HepG2 (cell line): ENCODE measurements around the gene S100P. TPM values are rescaled to one million over a fixed set of nuclear protein-coding genes. Genes with fewer than 3 reads are reported as not detected.

Source experiments
- AGO2 ChIP-seq: fragments of 200-400 bp; formaldehyde crosslinking; optimal IDR thresholded peaks from 2 replicates; pipeline ENCODE3; 2017; ENCODE audit warnings: mild to moderate bottlenecking, low read depth, low read length, moderate library complexity
- AHR ChIP-seq: IDR thresholded peaks from 2 replicates; pipeline ENCODE4 v1.6.1; 2018; ENCODE audit warnings: missing genetic modification reagents, missing compliant biosample characterization
- CBX5 ChIP-seq: sonication (generic); formaldehyde crosslinking; IDR thresholded peaks from 2 replicates; pipeline ENCODE4 v1.4.0; 2020; ENCODE audit warnings: missing genetic modification reagents, borderline replicate concordance
- ETV5 ChIP-seq: IDR thresholded peaks from 2 replicates; pipeline ENCODE4 v1.6.1; 2018; ENCODE audit warnings: missing biosample characterization, missing genetic modification reagents, inconsistent platforms, borderline replicate concordance
- FLYWCH1 ChIP-seq: sonication (generic); formaldehyde crosslinking; IDR thresholded peaks from 2 replicates; pipeline ENCODE4 v1.8.1; 2023; ENCODE audit warnings: mild to moderate bottlenecking, missing genetic modification reagents
- HNRNPLL ChIP-seq: fragments of 200-400 bp; formaldehyde crosslinking; IDR thresholded peaks from 2 replicates; pipeline ENCODE4 v1.6.1; 2017; ENCODE audit warnings: mild to moderate bottlenecking, low read depth, low read length; ENCODE audit not compliant: poor library complexity, severe bottlenecking
- HOXD1 ChIP-seq: sonication (generic); formaldehyde crosslinking; IDR thresholded peaks from 2 replicates; pipeline ENCODE4 v1.5.0; 2020; ENCODE audit warnings: missing genetic modification reagents
- KLF13 ChIP-seq: sonication (generic); formaldehyde crosslinking; IDR thresholded peaks from 2 replicates; pipeline ENCODE4 v1.4.0; 2020; ENCODE audit warnings: mild to moderate bottlenecking, missing genetic modification reagents
- MTERF4 ChIP-seq: sonication (generic); formaldehyde crosslinking; IDR thresholded peaks from 2 replicates; pipeline ENCODE4 v1.8.0; 2023; ENCODE audit warnings: mild to moderate bottlenecking, missing genetic modification reagents
- NFE2 ChIP-seq: sonication (generic); formaldehyde crosslinking; IDR thresholded peaks from 2 replicates; pipeline ENCODE4 v1.4.0; 2020; ENCODE audit warnings: missing genetic modification reagents
- NFYC ChIP-seq: IDR thresholded peaks from 2 replicates; pipeline ENCODE4 v1.6.1; 2016; ENCODE audit warnings: missing genetic modification reagents, missing compliant biosample characterization
- NRL ChIP-seq: sonication (generic); formaldehyde crosslinking; IDR thresholded peaks from 2 replicates; pipeline ENCODE4 v1.5.0; 2020; ENCODE audit warnings: missing genetic modification reagents, mild to moderate bottlenecking, moderate library complexity, borderline replicate concordance
- SP2 ChIP-seq: sonication (generic); formaldehyde crosslinking; IDR thresholded peaks from 2 replicates; pipeline ENCODE4 v1.5.1; 2020; ENCODE audit warnings: mild to moderate bottlenecking, missing genetic modification reagents
- SPEN ChIP-seq: sonication (generic); formaldehyde crosslinking; IDR thresholded peaks from 2 replicates; pipeline ENCODE4 v1.5.1; 2020; ENCODE audit warnings: low read depth, mild to moderate bottlenecking, missing genetic modification reagents
- TBX2 ChIP-seq: sonication (generic); formaldehyde crosslinking; IDR thresholded peaks from 2 replicates; pipeline ENCODE4 v1.5.0; 2020; ENCODE audit warnings: missing genetic modification reagents, mild to moderate bottlenecking, borderline replicate concordance
- TFDP2 ChIP-seq: sonication (generic); formaldehyde crosslinking; IDR thresholded peaks from 2 replicates; pipeline ENCODE4 v1.4.0; 2020; ENCODE audit warnings: missing genetic modification reagents
- ZBTB1 ChIP-seq: sonication (generic); formaldehyde crosslinking; IDR thresholded peaks from 2 replicates; pipeline ENCODE4 v1.4.0; 2020; ENCODE audit warnings: missing genetic modification reagents, borderline replicate concordance
- ZBTB49 ChIP-seq: sonication (generic); formaldehyde crosslinking; IDR thresholded peaks from 2 replicates; pipeline ENCODE4 v1.4.0; 2020; ENCODE audit warnings: missing genetic modification reagents, borderline replicate concordance
- ZFAT ChIP-seq: sonication (generic); formaldehyde crosslinking; conservative IDR thresholded peaks from 2 replicates; pipeline ENCODE4 v1.8.1; 2023; ENCODE audit warnings: missing genetic modification reagents, inconsistent platforms
- ZMAT3 ChIP-seq: sonication (generic); formaldehyde crosslinking; conservative IDR thresholded peaks from 2 replicates; pipeline ENCODE4 v1.7.0; 2021; ENCODE audit warnings: missing genetic modification reagents
- ZNF10 ChIP-seq: sonication (generic); formaldehyde crosslinking; IDR thresholded peaks from 2 replicates; pipeline ENCODE4 v1.4.0; 2020; ENCODE audit warnings: mild to moderate bottlenecking, low read depth, missing genetic modification reagents, borderline replicate concordance
- ZNF234 ChIP-seq: sonication (generic); formaldehyde crosslinking; conservative IDR thresholded peaks from 2 replicates; pipeline ENCODE4 v1.5.1; 2020; ENCODE audit warnings: mild to moderate bottlenecking, missing genetic modification reagents
- ZSCAN20 ChIP-seq: sonication (generic); formaldehyde crosslinking; IDR thresholded peaks from 2 replicates; pipeline ENCODE4 v1.4.0; 2020; ENCODE audit warnings: missing genetic modification reagents, mild to moderate bottlenecking, borderline replicate concordance
- polyA plus RNA-seq, 8 experiments: library from polyadenylated mRNA; depleted of rRNA in 3 of 8; stranded (reverse) in 7 of 8; unstranded in 1 of 8; fragments of >200 nt; fragmentation: Illumina TruSeq in 4 of 8; extraction: Trizol in 4 of 8; gene quantifications; 2 replicates each; pipeline versions ENCODE4 v1.2.1 to v1.2.3, GENCODE V29; 2011 to 2016; ENCODE audit warnings: low read depth in 4 of 8, missing spikeins in 1 of 8, mixed read lengths in 1 of 8; ENCODE audit not compliant: insufficient read depth in 1 of 8
- total RNA-seq, 5 experiments: library from RNA; depleted of rRNA; stranded (reverse); fragments of >200 nt; fragmentation: Illumina TruSeq; extraction: Trizol; gene quantifications; 2 replicates each; pipeline ENCODE4 v1.2.3, GENCODE V29; 2016; ENCODE audit warnings: low read depth in 1 of 5
- TF ChIP-seq, protein P1 (sequence below): sonication (generic); formaldehyde crosslinking; IDR thresholded peaks from 2 replicates; pipeline ENCODE4 v1.4.0; 2020; ENCODE audit warnings: mild to moderate bottlenecking, low read depth, missing genetic modification reagents

S100P gene
- total and polyA plus RNA-seq, 2 of the 13 experiments (the other 11 are each of a cell fraction or from before 2014, with no cell fraction given): 278 to 1,649 TPM

- TF ChIP-seq HOXD1 (no peak), ZMAT3 (CRISPR knock-in tag) (peak; percentile 75), NRL (CRISPR knock-in tag) (peak; percentile 34; the same call in 1 of the 2 replicates), FLYWCH1 (CRISPR knock-in tag) (no peak), ZBTB49 (CRISPR knock-in tag) (no peak), ZBTB1 (CRISPR knock-in tag) (peak; percentile 46; the same call in 1 of the 2 replicates), SPEN (CRISPR knock-in tag) (peak; percentile 96), AGO2 (no peak), ZNF10 (no peak), NFE2 (CRISPR knock-in tag) (no peak), TBX2 (CRISPR knock-in tag) (peak; percentile 98), ZFAT (CRISPR knock-in tag) (no peak), SP2 (no peak), NFYC (CRISPR knock-in tag) (peak; percentile 21; the same call in 1 of the 2 replicates), CBX5 (peak; percentile 95), KLF13 (CRISPR knock-in tag) (no peak), ETV5 (CRISPR knock-in tag) (peak; percentile 82; the same call in 1 of the 2 replicates), ZNF234 (CRISPR knock-in tag) (no peak), MTERF4 (CRISPR knock-in tag) (no peak; the same call in 1 of the 2 replicates), HNRNPLL (peak; percentile 15), AHR (CRISPR knock-in tag) (peak; percentile 83; the same call in 1 of the 2 replicates), TFDP2 (CRISPR knock-in tag) (peak; percentile 51; the same call in 1 of the 2 replicates), ZSCAN20 (no peak)
- TF ChIP-seq, protein P1, sequence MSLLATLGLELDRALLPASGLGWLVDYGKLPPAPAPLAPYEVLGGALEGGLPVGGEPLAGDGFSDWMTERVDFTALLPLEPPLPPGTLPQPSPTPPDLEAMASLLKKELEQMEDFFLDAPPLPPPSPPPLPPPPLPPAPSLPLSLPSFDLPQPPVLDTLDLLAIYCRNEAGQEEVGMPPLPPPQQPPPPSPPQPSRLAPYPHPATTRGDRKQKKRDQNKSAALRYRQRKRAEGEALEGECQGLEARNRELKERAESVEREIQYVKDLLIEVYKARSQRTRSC: no peak
These were observed 2.3 kb downstream of the S100P start (continued) for GRCh38 chr4:6695660-6696610.
